ENCODE measurements around the gene STX1B.

The STX1B gene

DNA sequence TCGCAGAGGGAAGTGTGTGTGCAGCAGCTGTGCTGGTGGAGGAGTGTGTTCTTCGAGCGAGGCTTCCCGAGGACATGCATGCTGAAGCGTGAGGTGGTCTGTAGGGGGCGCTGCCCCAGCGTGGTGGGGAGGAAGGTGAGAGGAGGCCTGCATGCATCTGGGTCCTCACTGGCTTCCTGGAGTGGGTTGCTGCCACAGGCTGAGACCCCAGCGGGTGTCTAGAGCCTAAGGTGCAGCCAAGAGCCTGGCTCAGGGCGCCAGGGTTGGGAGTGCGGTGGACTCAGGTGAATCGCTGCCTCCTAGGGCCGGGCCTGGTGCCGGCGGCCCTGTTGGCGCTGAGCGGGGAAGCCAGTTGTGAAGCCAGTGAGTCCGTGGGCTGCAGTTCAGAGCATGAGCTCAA lies 32.9 kb downstream of the STX1B start:
- peaks cover 58% of the 10 kb centered on the region; the same call in 1 of the 2 replicates for H3K36me3 ChIP-seq (ENCODE audit: insufficient read depth, low read length)
- no peak overlapping the region for H3K9ac ChIP-seq (ENCODE audit: low read depth, low read length, poor library complexity, severe bottlenecking)
- H4K20me1 ChIP-seq (ENCODE audit: insufficient read depth, low read length, poor library complexity, severe bottlenecking), result no peaks in the 10 kb centered on the region

GRCh38 chr16:30976486-30976885 lies 34.0 kb downstream of the STX1B start:
- Histone ChIP-seq H3K36me3 (ENCODE audit: insufficient read depth, low read length) (peaks cover 58% of the 10 kb centered on the region; the same call in 1 of the 2 replicates), H3K4me3 (ENCODE audit: low read length, poor library complexity, severe bottlenecking) (no peak overlapping the region), H3K4me2 (ENCODE audit: low read depth, low read length, poor library complexity, severe bottlenecking) (no peak overlapping the region)

More for the DNA sequence above, 32.9 kb downstream of the STX1B start:
- no peaks in the 10 kb centered on the region for H3K27me3 ChIP-seq (ENCODE audit: insufficient read depth, low read length, poor library complexity, severe bottlenecking)
- no peaks in the 10 kb centered on the region for H3K4me1 ChIP-seq (ENCODE audit: insufficient read depth, low read length, poor library complexity, severe bottlenecking)
- no peak overlapping the region for H3K4me3 ChIP-seq (ENCODE audit: low read length, poor library complexity, severe bottlenecking)
- H3K79me2 ChIP-seq (ENCODE audit: insufficient read depth, low read length), result no peaks in the 10 kb centered on the region
- no peaks in the 10 kb centered on the region for H3F3A ChIP-seq (ENCODE audit: low read depth)
- H3K9me2 ChIP-seq (replicated peaks; ENCODE audit: low read depth, low read length), result no peaks in the 10 kb centered on the region
- H3K9me3 ChIP-seq (ENCODE audit: insufficient read depth, low read depth, low read length), result no peaks in the 10 kb centered on the region
- H2AFZ ChIP-seq (ENCODE audit: low read length), result no peak overlapping the region
- H3K4me2 ChIP-seq (ENCODE audit: low read depth, low read length, poor library complexity, severe bottlenecking), result no peak overlapping the region
- no peak for TF ChIP-seq EZH2phosphoT487 (IDR thresholded peaks at IDR 0.05; ENCODE audit: borderline replicate concordance)
- TF ChIP-seq CTCF (conservative IDR thresholded peaks at IDR 0.05; ENCODE audit: low read length), result peak; percentile 63

DNA sequence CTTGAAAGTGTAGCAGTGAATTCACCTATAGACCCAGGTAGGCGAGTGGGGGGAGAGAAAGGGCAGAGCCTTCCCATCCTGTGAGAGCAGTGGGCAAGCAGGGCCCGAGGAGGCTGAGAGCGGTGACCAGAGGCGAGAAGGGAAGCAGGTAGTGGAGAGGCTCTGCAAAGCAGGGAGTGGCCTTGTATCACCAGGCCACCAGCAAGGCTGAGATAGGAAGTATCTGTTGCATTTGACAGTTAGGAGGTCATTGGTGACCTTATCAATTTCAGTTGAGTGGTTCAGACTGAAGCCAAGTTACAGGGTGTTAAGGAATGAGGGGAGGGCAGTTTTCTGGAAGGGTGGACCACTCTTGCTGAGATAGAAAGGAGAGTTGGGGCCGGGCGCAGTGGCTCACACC lies 36.1 kb downstream of the STX1B start:
- Histone ChIP-seq H3K79me2 (ENCODE audit: insufficient read depth, low read length) (no peaks in the 10 kb centered on the region), H3K27me3 (ENCODE audit: insufficient read depth, low read length, poor library complexity, severe bottlenecking) (no peaks in the 10 kb centered on the region), H3K36me3 (ENCODE audit: insufficient read depth, low read length) (peaks cover 58% of the 10 kb centered on the region; the same call in 1 of the 2 replicates), H3K9me3 (ENCODE audit: insufficient read depth, low read depth, low read length) (no peaks in the 10 kb centered on the region), H4K20me1 (ENCODE audit: insufficient read depth, low read length, poor library complexity, severe bottlenecking) (no peaks in the 10 kb centered on the region), H3K4me3 (ENCODE audit: low read length, poor library complexity, severe bottlenecking) (no peak overlapping the region), H3K4me1 (ENCODE audit: insufficient read depth, low read length, poor library complexity, severe bottlenecking) (no peaks in the 10 kb centered on the region), H3F3A (ENCODE audit: low read depth) (no peaks in the 10 kb centered on the region), H2AFZ (ENCODE audit: low read length) (no peak overlapping the region), H3K9me2 (replicated peaks; ENCODE audit: low read depth, low read length) (no peaks in the 10 kb centered on the region), H3K4me2 (ENCODE audit: low read depth, low read length, poor library complexity, severe bottlenecking) (no peak overlapping the region), H3K9ac (ENCODE audit: low read depth, low read length, poor library complexity, severe bottlenecking) (no peak overlapping the region)
- TF ChIP-seq EZH2phosphoT487 (IDR thresholded peaks at IDR 0.05; ENCODE audit: borderline replicate concordance), result no peak
- TF ChIP-seq CTCF (conservative IDR thresholded peaks at IDR 0.05; ENCODE audit: low read length), result no peak

More at GRCh38 chr16:30976486-30976885, 34.0 kb downstream of the STX1B start:
- H3K9me3 ChIP-seq (ENCODE audit: insufficient read depth, low read depth, low read length), result no peaks in the 10 kb centered on the region
- no peaks in the 10 kb centered on the region for H3K9me2 ChIP-seq (replicated peaks; ENCODE audit: low read depth, low read length)
- no peaks in the 10 kb centered on the region for H3K4me1 ChIP-seq (ENCODE audit: insufficient read depth, low read length, poor library complexity, severe bottlenecking)
- no peaks in the 10 kb centered on the region for H3K79me2 ChIP-seq (ENCODE audit: insufficient read depth, low read length)
- no peaks in the 10 kb centered on the region for H3F3A ChIP-seq (ENCODE audit: low read depth)
- H3K27me3 ChIP-seq (ENCODE audit: insufficient read depth, low read length, poor library complexity, severe bottlenecking), result no peaks in the 10 kb centered on the region
- H4K20me1 ChIP-seq (ENCODE audit: insufficient read depth, low read length, poor library complexity, severe bottlenecking), result no peaks in the 10 kb centered on the region
- TF ChIP-seq CTCF (conservative IDR thresholded peaks at IDR 0.05; ENCODE audit: low read length) (no peak), EZH2phosphoT487 (IDR thresholded peaks at IDR 0.05; ENCODE audit: borderline replicate concordance) (no peak)
- H2AFZ ChIP-seq (ENCODE audit: low read length), result no peak overlapping the region
- H3K9ac ChIP-seq (ENCODE audit: low read depth, low read length, poor library complexity, severe bottlenecking), result no peak overlapping the region
